SJCRH30 (cell line): ENCODE data around the gene SLFN12. TPM values are rescaled to one million over a fixed set of nuclear protein-coding genes. Genes with fewer than 3 reads are reported as not detected.
"Not testable (repeated sequence)": the region's sequence is repeated elsewhere in the genome, so short reads cannot be mapped to it uniquely, and the experiment has no call there.

Experiments used
- DNase-seq, 2 experiments: peaks; one replicate each; pipeline ENCODE4 v3.0.0-alpha.2; 2015 to 2020
- H3K27ac ChIP-seq: fragments of 250-450 bp; sonication (Bioruptor Pico); 2 replicates; pipeline ENCODE4 v1.5.1; 2020; ENCODE audit warnings: mild to moderate bottlenecking, moderate library complexity
- H3K27me3 ChIP-seq: fragments of 250-450 bp; sonication (Bioruptor Pico); 2 replicates; pipeline ENCODE4 v1.5.1; 2020; ENCODE audit warnings: mild to moderate bottlenecking, moderate library complexity
- H3K36me3 ChIP-seq: fragments of 250-450 bp; sonication (Bioruptor Pico); 2 replicates; pipeline ENCODE4 v1.5.1; 2020; ENCODE audit warnings: mild to moderate bottlenecking, moderate library complexity
- H3K4me1 ChIP-seq: fragments of 250-450 bp; sonication (Bioruptor Pico); 2 replicates; pipeline ENCODE4 v1.5.1; 2020; ENCODE audit warnings: mild to moderate bottlenecking, moderate library complexity
- H3K4me3 ChIP-seq: fragments of 250-450 bp; sonication (Bioruptor Pico); 2 replicates; pipeline ENCODE4 v1.5.1; 2020; ENCODE audit warnings: mild to moderate bottlenecking, moderate library complexity
- H3K9me3 ChIP-seq: fragments of 250-450 bp; sonication (Bioruptor Pico); replicated peaks from 2 replicates; pipeline ENCODE4 v1.5.1; 2020; ENCODE audit warnings: mild to moderate bottlenecking, moderate library complexity
- total RNA-seq: library from RNA; depleted of rRNA; stranded (reverse); fragments of >200 nt; shearing (Covaris generic); gene quantifications from 2 replicates; pipeline ENCODE4 v1.2.3, GENCODE V29; 2014

SLFN12 gene
- total RNA-seq, 1 experiment from 2014 or later = 19.0 TPM

DNA sequence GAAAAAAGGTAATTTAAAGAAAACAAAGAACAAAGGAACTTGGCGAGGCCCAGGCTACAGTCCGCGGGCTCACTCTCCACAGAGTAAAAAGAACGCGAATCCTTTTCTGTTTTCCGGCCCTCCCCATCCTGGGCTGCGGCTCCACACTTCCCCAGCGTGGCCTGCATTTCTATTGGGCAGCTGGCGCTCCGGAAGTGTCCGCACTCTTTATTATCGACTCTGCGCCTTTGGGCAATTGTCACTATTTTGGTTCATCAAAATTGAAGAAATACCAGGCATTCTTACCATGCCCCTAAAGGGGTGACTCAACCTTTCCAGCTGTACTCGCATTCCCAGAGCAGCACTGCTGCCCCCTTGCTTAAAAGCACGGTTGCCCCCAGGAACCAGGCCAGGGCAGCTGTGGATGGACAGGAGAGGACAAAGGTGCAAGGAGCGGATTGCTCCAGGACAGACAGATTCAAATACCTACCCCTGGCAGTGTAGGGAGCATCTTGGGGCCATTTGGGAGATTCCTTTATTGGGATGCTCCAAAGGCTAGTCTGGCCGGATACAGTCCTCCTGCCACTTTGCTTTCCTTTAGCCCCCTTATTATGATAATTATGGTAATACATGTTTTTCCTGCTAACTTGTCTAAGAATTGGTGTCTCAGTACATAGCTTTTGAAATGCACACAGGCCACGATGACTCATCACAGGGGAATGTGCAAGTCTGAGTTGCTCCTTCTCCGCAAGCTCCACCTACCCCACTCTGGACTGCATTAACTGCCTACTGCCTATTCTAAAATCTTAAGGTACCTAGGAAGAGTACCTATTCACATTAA is 985 bp upstream of the SLFN12 start:
- H3K9me3 ChIP-seq = no peaks in the 10 kb centered on the region
- H3K27ac ChIP-seq = peak overlapping the region; percentile 87
- H3K27me3 ChIP-seq = no peaks in the 10 kb centered on the region
- peaks cover 10% of the 10 kb centered on the region for H3K4me1 ChIP-seq
- no peaks in the 10 kb centered on the region for H3K36me3 ChIP-seq
- peak; percentile 92 to 94 for DNase-seq
- H3K4me3 ChIP-seq = peak overlapping the region; percentile 67

DNA sequence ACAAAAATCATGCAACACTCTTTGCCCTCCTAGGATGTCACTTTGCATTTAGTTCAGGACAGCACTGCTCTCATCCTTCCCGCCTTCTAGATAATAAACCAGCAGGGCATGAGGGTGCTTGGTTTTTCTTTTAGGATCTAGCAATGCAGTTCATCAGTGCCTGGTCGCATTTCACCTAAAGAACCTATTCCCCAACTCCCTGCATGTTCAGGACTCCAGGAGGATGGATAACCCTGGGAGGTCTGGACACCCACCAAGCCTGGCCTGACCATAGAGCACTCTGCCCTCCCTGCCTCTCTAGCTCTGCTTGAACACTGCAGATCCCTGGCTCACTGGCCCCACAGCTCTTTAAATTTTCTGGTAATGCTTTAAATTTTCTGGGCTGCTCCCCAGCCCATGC is 2.6 kb downstream of the SLFN12 start:
- 0 out of 2 replicates have a peak, but pooled peaks cover 13% of the 10 kb centered on the region for H3K36me3 ChIP-seq
- no peak overlapping the region for H3K27ac ChIP-seq
- H3K4me1 ChIP-seq = peaks cover 7% of the 10 kb centered on the region
- no peak overlapping the region for H3K4me3 ChIP-seq
- H3K9me3 ChIP-seq = no peaks in the 10 kb centered on the region
- DNase-seq = no peak
- no peaks in the 10 kb centered on the region for H3K27me3 ChIP-seq

DNA sequence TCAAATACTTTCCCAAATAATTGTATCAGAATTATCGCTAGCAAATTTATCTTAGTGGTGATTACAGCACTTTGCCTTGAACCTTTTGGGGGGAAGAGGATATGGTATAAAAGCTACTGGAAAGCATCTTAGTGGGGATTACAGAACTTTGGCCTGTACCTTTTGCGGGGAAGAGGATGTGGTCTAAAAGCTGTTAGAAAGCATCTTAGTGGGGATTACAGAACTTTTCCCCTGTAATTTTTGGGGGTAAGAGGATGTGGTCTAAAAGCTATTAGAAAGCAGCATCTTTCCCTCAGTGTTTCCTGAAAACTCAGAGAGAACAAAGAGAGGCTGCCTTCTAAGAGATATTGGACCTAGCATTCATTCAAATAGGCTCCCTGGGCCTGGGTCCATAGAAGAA is 4.1 kb downstream of the SLFN12 start:
- no peak overlapping the region for H3K4me3 ChIP-seq
- no peak for DNase-seq
- no peaks in the 10 kb centered on the region for H3K4me1 ChIP-seq
- no peaks in the 10 kb centered on the region for H3K9me3 ChIP-seq
- 0 out of 2 replicates have a peak, but pooled peaks cover 13% of the 10 kb centered on the region for H3K36me3 ChIP-seq
- no peaks in the 10 kb centered on the region for H3K27me3 ChIP-seq
- no peak overlapping the region for H3K27ac ChIP-seq

DNA sequence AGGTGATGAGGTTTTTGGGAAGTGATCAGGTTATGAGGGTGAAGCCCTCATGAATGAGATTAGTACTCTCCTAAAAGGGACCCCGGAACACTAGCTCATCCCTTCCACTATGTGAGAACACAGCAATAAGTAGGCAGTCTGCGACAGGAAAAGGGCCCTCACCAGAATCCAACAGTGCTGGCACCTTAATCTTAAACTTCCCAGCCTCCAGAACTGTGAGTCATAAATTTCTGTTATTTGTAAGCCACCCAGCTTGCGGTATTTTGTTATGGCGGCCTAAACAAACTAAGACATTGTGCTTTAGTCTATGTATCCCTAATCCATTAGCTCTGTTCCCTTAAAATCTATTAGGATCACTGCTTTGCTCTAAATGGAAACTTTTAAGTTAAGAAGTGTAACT is 8.5 kb downstream of the SLFN12 start:
- DNase-seq = no peak
- H3K36me3 ChIP-seq = peaks cover 34% of the 10 kb centered on the region

DNA sequence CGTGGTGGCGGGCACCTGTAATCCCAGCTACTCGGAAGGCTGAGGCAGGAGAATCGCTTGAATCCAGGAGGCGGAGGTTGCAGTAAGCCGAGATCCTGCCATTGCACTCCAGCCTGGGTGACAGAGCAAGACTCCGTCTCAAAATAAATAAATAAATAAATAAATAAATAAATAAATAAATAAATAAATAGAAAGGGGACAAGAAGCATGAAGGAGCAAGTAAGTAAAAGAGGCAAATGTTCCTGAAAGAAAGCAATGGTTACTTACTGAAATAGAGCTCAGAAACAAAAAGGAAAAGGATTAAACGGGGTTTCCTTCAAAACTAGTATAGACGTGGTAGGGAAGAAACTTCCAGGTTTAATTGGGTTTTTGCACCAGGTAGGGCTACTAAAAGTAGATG is 11.2 kb downstream of the SLFN12 start:
- not testable (repeated sequence) for H3K9me3 ChIP-seq, H3K4me1 ChIP-seq, H3K27ac ChIP-seq, H3K27me3 ChIP-seq, DNase-seq, H3K4me3 ChIP-seq
- H3K36me3 ChIP-seq = peaks cover 32% of the 10 kb centered on the region

More for the DNA sequence above, 8.5 kb downstream of the SLFN12 start:
- no peaks in the 10 kb centered on the region for H3K4me1 ChIP-seq
- no peak overlapping the region for H3K4me3 ChIP-seq
- H3K27me3 ChIP-seq = no peaks in the 10 kb centered on the region
- H3K9me3 ChIP-seq = no peaks in the 10 kb centered on the region
- no peak overlapping the region for H3K27ac ChIP-seq

DNA sequence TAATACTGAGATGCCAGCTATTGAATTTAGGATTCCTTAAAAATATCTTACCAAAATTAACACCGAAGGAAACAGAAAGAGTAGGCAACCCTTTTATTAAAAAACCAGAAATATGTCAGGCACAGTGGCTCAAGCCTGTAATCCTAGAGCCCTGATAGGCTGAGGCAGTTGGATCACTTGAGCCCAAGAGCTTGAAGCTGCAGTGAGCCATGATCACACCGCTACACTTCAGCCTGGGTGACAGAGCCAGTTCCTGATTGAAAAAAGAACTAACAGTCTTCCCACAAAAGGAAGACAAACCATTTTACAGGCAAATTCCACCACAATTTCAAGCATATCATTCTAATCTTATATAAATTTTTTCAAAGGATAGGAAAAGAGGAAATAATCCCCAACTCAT is 15.6 kb downstream of the SLFN12 start:
- Histone ChIP-seq H3K27me3 (no peaks in the 10 kb centered on the region), H3K9me3 (no peaks in the 10 kb centered on the region), H3K4me3 (no peak overlapping the region), H3K36me3 (peaks cover 42% of the 10 kb centered on the region), H3K27ac (no peak overlapping the region), H3K4me1 (no peaks in the 10 kb centered on the region)
- DNase-seq = no peak

DNA sequence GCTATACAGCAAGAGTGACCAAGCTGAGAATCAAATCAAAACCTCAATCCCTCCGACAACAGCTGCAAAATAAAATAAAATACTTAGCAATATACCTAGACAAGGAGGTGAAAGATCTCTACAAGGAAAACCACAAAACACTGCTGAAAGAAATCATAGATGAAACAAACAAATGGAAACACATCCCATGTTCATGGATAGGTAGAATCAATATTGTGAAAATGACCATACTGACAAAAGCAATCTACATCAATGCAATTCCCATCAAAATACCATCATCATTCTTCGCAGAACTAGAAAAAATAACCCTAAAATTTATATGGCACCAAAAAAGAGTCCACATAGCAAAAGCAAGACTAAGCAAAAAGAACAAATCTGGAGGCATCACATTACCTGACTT is 17.6 kb downstream of the SLFN12 start:
- H3K9me3 ChIP-seq, H3K4me3 ChIP-seq, DNase-seq, H3K27me3 ChIP-seq, H3K4me1 ChIP-seq, H3K27ac ChIP-seq: not testable (repeated sequence)
- H3K36me3 ChIP-seq = peaks cover 46% of the 10 kb centered on the region

DNA sequence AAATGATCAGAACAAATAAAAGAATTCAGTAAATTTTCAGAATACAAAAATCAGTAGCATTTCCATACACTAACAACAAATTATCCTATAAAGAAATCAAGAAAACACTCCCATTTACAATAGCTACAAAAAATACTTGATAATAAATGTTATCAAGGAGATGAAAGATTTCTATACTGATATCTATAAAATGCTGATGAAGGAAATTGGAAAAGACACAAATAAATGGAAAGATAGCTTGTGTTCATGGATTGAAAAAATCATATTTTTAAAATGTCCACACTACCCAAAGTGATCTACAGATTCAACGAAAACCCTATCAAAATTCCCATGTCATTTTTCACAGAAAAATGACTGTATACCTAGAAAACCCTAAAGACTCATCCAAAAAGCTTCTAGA is 18.1 kb downstream of the SLFN12 start:
- H3K36me3 ChIP-seq = peaks cover 51% of the 10 kb centered on the region
- H3K9me3 ChIP-seq = no peaks in the 10 kb centered on the region

DNA sequence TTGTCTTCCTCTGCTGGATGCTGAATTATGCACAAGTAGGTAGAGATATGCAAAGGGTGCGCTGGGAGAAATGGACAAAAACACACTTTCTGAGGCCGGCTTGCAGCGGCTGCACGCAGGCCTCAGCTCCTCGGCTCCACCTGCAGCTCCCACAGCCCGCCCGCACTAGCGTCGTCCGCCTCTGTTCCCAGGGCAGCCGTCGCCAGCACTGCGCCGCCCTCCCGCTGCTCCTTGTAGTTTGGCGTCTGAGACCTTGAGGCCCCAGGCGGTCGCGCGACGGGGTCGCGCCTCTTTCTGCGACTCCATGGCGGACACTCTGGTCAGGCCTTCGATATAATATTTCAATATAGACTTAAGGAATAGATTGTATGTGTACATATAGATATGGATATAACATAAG is 24.8 kb downstream of the SLFN12 start:
- no peaks in the 10 kb centered on the region for H3K4me1 ChIP-seq
- H3K27me3 ChIP-seq = no peaks in the 10 kb centered on the region
- no peak overlapping the region for H3K4me3 ChIP-seq
- H3K9me3 ChIP-seq = no peaks in the 10 kb centered on the region
- H3K36me3 ChIP-seq = peaks cover 18% of the 10 kb centered on the region
- no peak overlapping the region for H3K27ac ChIP-seq
- DNase-seq = no peak

More for the DNA sequence above, 18.1 kb downstream of the SLFN12 start:
- no peak for DNase-seq
- H3K4me3 ChIP-seq = no peak overlapping the region
- H3K27ac ChIP-seq = no peak overlapping the region
- no peaks in the 10 kb centered on the region for H3K4me1 ChIP-seq
- H3K27me3 ChIP-seq = no peaks in the 10 kb centered on the region

DNA sequence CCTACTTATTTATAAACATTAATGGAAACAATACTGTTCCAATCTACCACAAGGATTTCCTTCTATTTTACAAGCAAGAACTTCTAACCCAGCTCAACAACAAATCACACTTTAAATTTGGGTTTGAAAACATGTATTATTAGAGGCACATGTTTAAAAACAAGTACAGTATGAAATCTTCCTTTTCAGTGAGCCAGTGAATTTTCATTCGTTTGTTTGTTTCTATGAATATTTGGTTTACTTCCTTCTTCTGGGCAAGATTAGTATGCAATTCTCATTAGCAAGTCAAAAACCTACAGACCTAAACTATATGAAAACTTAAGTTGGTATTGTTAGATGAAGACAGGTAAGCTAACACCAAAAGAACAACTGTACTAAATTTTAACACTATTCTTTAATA is 25.7 kb downstream of the SLFN12 start:
- H3K9me3 ChIP-seq = no peaks in the 10 kb centered on the region
- H3K27me3 ChIP-seq = no peaks in the 10 kb centered on the region
- no peak for DNase-seq
- no peak overlapping the region for H3K27ac ChIP-seq
- no peaks in the 10 kb centered on the region for H3K4me1 ChIP-seq
- no peak overlapping the region for H3K4me3 ChIP-seq
- H3K36me3 ChIP-seq = peaks cover 16% of the 10 kb centered on the region

DNA sequence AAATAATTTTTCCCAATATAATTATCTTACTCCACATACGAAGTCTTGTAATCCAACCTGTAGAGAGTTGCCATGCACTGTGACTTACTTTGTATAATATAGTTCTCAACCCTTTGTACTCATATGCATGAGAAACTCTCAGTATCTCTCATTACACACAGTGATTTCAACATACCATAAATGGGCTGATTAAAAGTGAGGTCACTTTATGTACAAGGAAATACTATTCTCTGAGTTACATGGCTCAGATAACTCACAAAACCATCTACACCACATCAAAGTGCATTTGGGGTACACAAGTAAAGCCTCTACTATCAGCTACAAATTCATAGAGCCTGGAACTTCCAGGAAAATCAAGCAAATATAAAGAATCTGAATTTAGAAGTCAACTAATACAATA is 27.9 kb downstream of the SLFN12 start:
- Histone ChIP-seq H3K27me3 (no peaks in the 10 kb centered on the region), H3K36me3 (peaks cover 2% of the 10 kb centered on the region), H3K4me1 (no peaks in the 10 kb centered on the region), H3K4me3 (no peak overlapping the region), H3K27ac (no peak overlapping the region), H3K9me3 (no peaks in the 10 kb centered on the region)
- DNase-seq = no peak

DNA sequence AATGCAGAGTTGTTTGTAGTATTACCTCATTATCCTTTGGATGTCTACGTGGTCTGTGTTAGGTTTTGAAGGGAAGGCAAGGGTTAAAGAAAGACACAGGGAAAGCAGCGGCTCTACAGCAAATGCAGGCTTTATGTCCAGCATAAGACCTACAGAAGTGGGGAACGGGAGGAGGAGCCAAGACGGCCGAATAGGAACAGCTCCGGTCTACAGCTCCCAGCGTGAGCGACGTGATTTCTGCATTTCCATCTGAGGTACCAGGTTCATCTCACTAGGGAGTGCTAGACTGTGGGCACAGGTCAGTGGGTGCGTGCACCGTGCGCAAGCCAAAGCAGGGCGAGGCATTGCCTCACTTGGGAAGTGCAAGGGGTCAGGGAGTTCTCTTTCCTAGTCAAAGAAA is 38.5 kb downstream of the SLFN12 start:
- not testable (repeated sequence) for H3K9me3 ChIP-seq, DNase-seq, H3K27ac ChIP-seq, H3K4me3 ChIP-seq, H3K27me3 ChIP-seq, H3K36me3 ChIP-seq, H3K4me1 ChIP-seq

DNA sequence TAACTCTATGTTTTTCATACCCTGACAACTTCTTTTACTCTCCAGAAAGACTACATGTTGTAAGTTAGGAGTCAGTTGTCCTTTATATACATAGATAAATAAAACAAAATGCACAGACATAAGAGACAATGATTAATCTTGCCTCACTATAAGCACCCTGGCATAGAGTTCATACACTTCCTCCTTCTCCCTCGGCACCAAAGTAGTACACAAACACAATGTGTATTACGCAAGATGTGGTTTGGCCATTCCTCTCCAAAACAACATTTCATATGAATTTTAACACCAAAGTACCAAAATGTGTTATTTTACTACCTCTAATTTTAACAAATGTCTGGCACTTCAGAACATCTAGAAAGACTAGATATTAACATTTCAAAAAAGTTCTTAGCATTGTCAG is 41.6 kb downstream of the SLFN12 start:
- Histone ChIP-seq H3K27ac (no peak overlapping the region), H3K27me3 (no peaks in the 10 kb centered on the region), H3K4me1 (no peaks in the 10 kb centered on the region), H3K9me3 (no peaks in the 10 kb centered on the region; the same call in 1 of the 2 replicates), H3K36me3 (no peaks in the 10 kb centered on the region), H3K4me3 (no peak overlapping the region)
- DNase-seq = no peak

DNA sequence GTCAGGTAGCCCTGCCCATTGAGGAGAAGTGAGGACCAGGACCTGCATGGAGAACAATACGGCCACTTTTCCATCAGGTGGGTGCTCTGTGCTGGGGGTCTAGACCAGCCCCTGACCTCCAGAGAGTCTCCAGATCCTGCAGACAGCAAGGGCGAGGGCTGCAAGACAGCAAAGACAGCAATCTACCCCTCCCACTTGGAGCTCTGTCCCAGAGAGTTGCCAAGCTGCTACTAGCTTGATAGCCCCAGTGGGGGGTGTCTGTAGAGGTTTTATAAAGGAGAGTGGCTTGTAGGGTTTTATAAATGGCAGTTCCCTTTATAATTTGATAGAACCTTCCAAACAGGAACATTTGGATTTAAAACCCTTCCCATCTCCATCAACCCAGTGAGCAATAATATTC is 42.1 kb downstream of the SLFN12 start:
- DNase-seq = no peak
- H3K4me3 ChIP-seq = no peak overlapping the region
- no peaks in the 10 kb centered on the region for H3K27me3 ChIP-seq
- no peak overlapping the region for H3K27ac ChIP-seq
- no peaks in the 10 kb centered on the region for H3K36me3 ChIP-seq
- H3K9me3 ChIP-seq = no peaks in the 10 kb centered on the region; the same call in 1 of the 2 replicates
- no peaks in the 10 kb centered on the region for H3K4me1 ChIP-seq

DNA sequence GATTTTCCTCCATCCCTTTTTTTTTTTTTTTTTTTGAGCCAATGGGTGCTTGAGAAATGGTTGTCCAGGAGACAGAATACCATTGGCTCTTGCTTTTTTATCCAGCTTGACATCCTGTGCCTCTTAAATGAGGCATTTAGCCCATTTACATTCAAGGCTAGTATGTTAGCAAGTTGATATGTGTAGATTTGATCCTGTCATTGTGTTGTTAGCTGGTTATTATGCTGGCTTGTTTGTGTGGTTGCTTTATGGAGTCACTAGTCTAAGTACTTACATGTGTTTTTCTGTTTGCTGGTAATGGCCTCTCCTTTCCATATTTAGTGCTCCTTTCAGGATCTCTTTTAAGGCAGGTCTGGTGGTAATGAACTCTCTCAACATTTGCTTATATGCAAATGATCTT is 44.8 kb downstream of the SLFN12 start:
- Histone ChIP-seq H3K36me3 (no peaks in the 10 kb centered on the region), H3K4me3 (no peak overlapping the region), H3K9me3 (no peaks in the 10 kb centered on the region; the same call in 1 of the 2 replicates), H3K4me1 (no peaks in the 10 kb centered on the region), H3K27ac (no peak overlapping the region), H3K27me3 (no peaks in the 10 kb centered on the region)
- DNase-seq = no peak

DNA sequence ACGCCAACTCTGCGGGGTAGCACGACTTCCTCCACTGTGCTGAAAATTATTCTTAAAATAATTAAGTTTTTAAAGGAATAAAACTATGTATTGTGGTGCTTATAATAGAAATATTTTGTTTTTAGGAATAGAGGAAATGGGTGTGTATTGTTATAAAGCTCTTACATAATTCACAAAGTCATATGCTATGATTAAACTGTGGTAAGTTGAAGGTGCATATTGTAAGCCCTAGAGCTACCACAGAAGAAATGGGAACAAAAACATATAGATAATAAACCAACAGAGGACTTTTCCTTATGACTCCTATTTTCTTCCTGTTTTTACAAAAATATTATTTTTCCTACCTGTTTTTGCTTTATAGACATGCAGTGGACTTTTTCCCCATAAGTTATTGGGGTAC is 54.6 kb downstream of the SLFN12 start:
- H3K27ac ChIP-seq = no peak overlapping the region
- no peaks in the 10 kb centered on the region for H3K4me1 ChIP-seq
- DNase-seq = no peak
- H3K9me3 ChIP-seq = 0 out of 2 replicates have a peak, but pooled peaks cover 4% of the 10 kb centered on the region
- no peaks in the 10 kb centered on the region; the same call in none of the 2 replicates for H3K27me3 ChIP-seq
- no peaks in the 10 kb centered on the region for H3K36me3 ChIP-seq
- no peak overlapping the region for H3K4me3 ChIP-seq
